H1 (cell line): Measurements from ENCODE around the gene IL31RA. TPM values are rescaled to one million over a fixed set of nuclear protein-coding genes. Genes with fewer than 3 reads are reported as not detected.

Experiments
- BRCA1 ChIP-seq: IDR thresholded peaks from 2 replicates; pipeline ENCODE4 v1.6.1; 2012; ENCODE audit warnings: low read depth, low read length, improper control_type of control experiment
- FOSL1 ChIP-seq: IDR thresholded peaks from 2 replicates; pipeline ENCODE4 v1.6.1; 2011; ENCODE audit warnings: mild to moderate bottlenecking, low read depth, low read length, moderate library complexity; ENCODE audit not compliant: insufficient read depth
- JUN ChIP-seq: IDR thresholded peaks from 2 replicates; pipeline ENCODE4 v1.6.1; 2011; ENCODE audit warnings: low read depth, mild to moderate bottlenecking, improper control_type of control experiment, low read length
- TEAD4 ChIP-seq: IDR thresholded peaks from 2 replicates; pipeline ENCODE4 v1.6.1; 2012; ENCODE audit warnings: low read depth, low read length, inconsistent platforms, mixed read lengths
- polyA plus RNA-seq, 7 experiments: library from polyadenylated mRNA; depleted of rRNA in 3 of 7; stranded (reverse) in 5 of 7; unstranded in 2 of 7; fragments of >200 nt in 5 of 7; fragments of 200-250 nt in 2 of 7; gene quantifications; 1 replicate in 5 of 7; 2 replicates in 1 of 7; 4 replicates in 1 of 7; pipeline versions ENCODE4 v1.2.1 to v1.2.3, GENCODE V29; 2011 to 2013; ENCODE audit warnings: missing spikeins in 2 of 7, mixed read lengths in 2 of 7
- total RNA-seq: library from RNA; stranded (reverse); fragmentation: NEBNext Ultra II Directional; extraction: Animal tissue kit (Norgen Biotek cat#: 25700); gene quantifications from 2 replicates; pipeline ENCODE4 v1.2.1, GENCODE V29; 2021
- TF ChIP-seq, protein P1 (sequence below): IDR thresholded peaks from 2 replicates; pipeline ENCODE4 v1.6.1; 2012; ENCODE audit warnings: inconsistent platforms
- TF ChIP-seq, protein P2 (sequence below): IDR thresholded peaks from 2 replicates; pipeline ENCODE4 v1.6.1; 2012; ENCODE audit warnings: low read length, inconsistent platforms

The IL31RA gene
- total and polyA plus RNA-seq, 2 of the 8 experiments (the other 6 are each of a cell fraction or from before 2014, with no cell fraction given) = not detected

DNA sequence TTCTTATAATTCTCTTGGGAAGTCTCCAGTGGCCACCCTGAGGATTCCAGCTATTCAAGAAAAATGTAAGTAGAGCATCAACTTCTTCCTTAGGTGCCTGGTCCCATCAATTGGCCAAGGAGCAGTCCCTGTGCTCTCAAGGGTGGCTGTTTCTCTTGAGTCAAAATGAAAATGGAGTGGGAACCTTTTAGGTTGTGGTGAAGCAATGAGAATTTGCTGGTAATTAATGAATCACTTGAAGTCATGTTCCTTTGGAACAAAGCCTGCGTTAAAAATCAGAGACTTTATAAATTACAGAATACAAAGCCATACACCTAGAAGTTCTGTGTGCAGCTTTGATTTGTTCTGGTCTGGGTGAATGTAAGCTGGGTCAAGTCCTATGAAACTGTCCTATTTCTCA is 48.9 kb downstream of the IL31RA start (continued):
- TF ChIP-seq, protein P1, sequence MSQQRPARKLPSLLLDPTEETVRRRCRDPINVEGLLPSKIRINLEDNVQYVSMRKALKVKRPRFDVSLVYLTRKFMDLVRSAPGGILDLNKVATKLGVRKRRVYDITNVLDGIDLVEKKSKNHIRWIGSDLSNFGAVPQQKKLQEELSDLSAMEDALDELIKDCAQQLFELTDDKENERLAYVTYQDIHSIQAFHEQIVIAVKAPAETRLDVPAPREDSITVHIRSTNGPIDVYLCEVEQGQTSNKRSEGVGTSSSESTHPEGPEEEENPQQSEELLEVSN = no peak
- TF ChIP-seq TEAD4 (no peak), JUN (no peak), BRCA1 (no peak), FOSL1 (no peak)
- TF ChIP-seq, protein P2, sequence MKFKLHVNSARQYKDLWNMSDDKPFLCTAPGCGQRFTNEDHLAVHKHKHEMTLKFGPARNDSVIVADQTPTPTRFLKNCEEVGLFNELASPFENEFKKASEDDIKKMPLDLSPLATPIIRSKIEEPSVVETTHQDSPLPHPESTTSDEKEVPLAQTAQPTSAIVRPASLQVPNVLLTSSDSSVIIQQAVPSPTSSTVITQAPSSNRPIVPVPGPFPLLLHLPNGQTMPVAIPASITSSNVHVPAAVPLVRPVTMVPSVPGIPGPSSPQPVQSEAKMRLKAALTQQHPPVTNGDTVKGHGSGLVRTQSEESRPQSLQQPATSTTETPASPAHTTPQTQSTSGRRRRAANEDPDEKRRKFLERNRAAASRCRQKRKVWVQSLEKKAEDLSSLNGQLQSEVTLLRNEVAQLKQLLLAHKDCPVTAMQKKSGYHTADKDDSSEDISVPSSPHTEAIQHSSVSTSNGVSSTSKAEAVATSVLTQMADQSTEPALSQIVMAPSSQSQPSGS = no peak
